Renal cortical epithelial cell (primary cell): ENCODE measurements around the gene CPSF4L. TPM values are rescaled to one million over a fixed set of nuclear protein-coding genes. Genes with fewer than 3 reads are reported as not detected.
"Not testable (repeated sequence)": the region's sequence is repeated elsewhere in the genome, so short reads cannot be mapped to it uniquely, and the experiment has no call there.

Source experiments
- DNase-seq: peaks from one replicate; pipeline ENCODE4 v3.0.0-alpha.2; 2011; ENCODE audit warnings: low read depth
- total RNA-seq: library from RNA; depleted of rRNA; stranded (reverse); fragments of >200 nt; gene quantifications from 2 replicates; pipeline ENCODE4 v1.2.3, GENCODE V29; 2014

The CPSF4L gene, protein sequence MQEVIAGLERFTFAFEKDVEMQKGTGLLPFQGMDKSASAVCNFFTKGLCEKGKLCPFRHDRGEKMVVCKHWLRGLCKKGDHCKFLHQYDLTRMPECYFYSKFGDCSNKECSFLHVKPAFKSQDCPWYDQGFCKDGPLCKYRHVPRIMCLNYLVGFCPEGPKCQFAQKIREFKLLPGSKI
- not detected in 2 replicates for total RNA-seq

DNA sequence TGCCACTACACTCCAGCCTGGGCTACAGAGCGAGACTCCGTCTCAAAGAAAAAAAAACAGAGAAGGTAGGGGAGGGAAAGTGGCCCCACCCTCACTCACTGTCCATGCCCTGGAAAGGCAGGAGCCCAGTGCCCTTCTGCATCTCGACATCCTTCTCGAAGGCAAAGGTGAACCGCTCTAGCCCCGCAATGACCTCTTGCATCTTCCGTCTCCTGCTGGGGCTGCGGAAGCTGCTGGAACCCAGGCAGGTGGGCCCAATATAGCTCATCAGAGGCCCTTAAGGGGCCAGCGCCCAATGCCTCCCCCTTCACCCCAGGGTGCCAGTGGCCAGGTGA lies at the start of gene CPSF4L:
Gene CPSF4L (minus strand): TSS at position 264 of the 335 bp plus-strand sequence. CDS start 62 bp downstream, at position 202.
- no peak for DNase-seq

DNA sequence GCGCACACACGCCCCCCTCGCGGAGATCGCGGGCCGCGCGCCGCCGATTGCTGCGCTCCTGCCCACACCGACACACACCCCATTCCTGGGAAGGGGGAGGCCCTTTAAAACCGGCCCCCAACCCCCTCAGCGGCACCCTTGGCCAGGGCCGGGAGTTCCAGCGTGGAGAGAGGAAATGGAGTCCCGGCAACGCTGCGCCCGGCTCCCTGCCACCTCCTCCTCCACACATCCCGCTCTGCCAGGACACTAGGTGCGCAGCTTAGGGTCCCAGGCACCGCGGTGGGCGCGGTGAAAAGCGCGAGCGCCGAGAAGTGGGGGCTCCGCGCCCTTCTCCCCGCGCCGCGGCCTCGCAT lies 49.7 kb upstream of the CPSF4L start:
- no peak for DNase-seq

DNA sequence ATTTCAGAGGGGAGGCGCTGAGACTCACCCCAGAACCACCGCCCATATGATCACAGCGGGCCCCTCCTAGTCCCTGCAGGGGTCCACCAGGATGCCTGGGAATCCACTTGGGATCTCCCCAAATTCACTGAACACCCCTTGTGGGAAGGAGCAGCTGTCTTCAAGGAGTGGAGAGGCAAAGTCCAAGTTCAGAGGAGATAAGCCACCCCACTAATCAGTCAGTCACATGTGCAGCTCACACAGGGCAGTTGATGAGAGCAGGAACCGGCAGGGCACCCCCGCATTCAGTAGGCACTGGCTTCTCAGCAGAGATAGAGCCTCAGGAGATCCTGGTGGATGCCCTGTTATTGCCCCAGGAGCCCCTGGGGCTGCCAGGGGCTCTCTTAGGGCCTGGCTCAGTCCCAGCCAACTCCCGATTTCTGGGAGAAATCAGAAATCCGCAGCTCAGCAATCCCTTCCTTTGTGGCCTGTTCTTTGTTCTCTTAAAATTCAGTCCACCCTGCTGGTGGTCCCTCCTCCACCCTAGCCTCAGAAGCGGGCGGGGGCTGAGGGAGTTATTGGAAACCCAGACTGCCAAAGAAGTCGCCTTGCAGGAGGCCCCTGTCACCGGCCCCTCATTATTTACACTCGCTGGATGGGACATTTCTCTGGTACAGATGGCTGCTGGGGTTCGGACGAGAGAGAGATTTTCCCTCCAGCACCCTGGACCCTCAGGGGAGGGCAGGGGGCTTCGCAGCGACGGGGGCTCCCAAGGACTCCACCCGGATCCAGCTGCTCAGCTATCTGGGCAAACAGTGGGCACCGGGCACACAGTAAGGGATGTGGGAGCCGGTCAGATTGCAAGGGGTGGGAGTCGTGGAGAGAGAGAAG lies 48.3 kb upstream of the CPSF4L start:
- no peak for DNase-seq

DNA sequence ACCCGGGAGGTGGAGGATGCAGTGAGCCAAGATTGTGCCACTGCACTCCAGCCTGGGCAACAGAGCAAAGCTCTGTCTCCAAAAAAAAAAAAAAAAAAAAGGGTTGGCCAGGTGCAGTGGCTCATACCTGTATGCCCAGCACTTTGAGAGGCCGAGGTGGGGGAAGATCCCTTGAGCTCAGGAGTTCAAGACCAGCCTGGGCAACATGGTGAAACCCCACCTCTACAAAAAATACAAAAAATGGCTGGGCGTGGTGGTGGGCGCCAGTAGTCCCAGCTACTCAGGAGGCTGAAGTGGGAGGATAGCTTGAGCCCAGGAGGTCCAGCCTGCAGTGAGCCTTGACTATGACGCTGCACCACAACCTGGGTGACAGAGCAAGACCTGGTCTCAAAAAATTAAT lies 47.3 kb upstream of the CPSF4L start:
- not testable (repeated sequence) for DNase-seq

DNA sequence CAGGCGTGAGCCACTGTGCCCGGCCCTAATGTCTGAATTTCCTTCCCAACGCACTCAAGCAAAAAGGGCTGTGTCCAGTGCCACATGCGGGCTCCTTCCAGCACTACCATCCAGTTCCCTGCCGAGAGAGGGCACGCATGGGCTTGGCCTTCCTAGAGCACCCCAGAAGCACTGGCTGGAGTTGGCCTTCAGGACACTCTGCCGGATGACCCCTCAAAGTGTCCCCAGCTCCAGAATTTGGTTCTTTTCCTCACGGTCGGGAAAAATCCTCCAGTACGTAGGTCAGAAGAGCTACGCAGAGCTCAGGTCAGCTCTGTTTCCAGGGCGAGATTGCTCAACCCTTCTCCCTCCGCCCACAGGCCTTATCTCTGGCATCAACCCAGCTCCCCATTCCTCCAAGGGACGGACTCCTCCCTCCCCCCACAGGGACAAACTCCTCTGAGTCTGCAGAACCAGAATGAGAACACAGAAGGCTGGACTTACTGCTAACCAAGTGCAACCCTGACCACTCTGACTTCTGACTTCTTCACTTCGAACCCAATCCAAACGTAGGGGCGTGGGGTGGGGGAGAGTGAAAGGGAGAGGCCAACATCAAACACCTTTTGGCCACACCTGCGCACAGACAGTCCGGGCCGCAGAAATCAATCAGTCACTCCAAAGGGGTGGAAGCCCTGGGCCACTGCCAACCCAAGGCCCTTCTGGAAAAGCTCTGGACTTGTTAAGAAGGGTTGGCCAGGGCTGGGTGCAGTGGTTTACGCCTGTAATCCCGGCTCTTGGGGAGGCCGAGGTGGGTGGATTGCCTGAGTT lies 46.5 kb upstream of the CPSF4L start:
- DNase-seq, result peak; percentile 90

DNA sequence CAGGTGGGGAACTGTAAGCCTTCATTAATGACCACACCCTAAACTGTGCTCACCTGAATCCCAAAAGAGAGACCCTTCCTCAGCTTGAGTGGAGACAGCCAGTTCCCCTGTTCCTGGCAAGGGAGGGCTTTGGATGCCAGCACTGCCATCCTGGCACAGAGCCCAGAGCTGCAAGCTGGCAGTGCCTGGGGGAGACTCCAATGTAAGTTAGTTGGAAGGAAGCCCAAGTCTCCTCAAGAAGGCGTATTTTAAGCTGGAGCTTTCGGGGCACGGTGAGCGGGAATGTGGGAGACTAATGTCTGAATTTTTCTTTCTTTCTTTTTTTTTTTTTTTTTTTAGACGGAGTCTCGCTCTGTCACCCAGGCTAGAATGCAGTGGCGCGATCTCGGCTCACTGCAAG lies 45.5 kb upstream of the CPSF4L start:
- peak; percentile 61 for DNase-seq

DNA sequence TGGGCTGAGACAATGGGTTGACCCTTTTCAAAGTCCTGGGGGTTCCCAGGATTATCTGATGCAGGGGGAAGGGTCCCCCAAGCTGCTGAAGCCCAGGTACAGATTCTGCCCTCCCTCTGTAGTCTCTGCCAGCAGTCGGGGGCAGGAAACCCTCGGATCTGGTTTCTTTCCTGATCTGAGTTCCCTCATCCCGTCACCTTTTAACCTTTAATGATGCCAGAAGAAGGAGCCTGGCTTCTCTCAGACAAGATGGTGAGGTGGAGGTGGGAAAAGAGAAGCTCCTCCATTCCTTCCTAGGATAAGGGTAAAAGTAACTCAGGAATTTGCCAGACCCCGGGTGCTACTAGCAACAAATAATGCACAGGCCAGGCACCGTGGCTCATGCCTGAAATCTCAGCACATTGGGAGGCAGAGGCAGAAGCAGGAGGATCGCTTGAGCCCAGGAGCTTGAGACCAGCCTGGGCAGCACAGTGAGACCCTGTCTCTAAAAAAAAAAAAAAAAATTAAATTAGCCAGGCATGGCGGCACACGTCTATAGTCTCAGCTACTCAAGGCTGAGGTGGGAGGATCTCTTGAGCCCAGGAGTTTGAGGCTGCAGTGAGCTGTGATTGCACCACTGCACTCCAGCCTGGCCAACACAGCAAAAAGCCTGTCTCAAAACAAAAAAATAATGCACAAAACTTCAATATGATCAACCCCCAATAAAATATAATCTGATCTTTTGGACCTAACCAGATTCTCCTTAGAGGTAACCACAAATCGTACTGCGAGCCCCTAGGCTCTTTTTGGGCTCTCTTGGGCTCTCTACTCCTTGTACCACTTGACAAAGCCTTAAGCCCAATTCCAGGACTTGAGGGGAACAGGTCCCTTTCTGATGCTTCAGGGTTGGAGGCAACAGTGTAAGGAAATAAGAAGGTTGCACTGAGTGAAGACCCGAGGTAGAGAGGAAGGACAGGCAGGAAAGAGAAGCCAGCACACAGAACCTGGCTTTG lies 44.5 kb upstream of the CPSF4L start:
- no peak for DNase-seq

DNA sequence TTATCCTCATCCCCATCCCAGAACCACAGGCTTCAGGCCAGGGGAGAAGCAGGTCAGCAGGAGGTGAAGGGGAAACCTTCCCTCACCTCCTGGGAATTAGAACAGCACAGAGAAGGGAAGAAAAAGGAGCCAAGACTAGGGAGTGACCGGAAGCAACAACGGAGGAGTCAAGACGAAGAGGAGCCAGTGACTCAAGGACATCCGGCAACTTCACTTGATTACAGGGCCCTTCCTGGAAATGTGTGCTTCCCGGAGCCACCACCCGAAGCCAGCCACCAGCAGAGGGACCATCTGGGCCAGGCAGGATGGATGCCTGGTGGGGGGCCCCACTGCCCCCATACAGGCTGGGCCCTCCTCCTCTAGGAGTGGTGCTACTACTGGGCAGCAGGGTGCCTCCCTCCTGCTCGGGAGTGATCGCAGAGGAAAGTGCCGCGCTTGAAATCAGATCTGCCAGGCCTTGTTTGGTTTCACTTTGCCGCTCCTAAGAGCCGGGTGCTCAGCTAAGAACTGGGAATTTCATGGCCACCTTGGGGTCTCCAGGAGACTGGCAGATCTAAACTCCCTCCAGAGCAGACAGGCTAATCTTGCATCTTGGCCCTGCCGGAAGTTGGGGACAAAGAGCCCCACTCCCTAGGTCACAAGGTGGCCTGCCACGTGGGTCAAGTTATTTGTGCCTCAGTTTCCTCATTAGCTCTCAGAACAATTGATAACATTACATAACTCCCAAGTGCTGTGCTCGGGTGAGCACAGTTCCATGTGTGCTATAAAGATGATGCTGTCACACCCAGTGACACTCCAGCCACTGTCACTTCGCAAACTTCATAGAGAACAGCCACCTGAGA lies 43.5 kb upstream of the CPSF4L start:
- DNase-seq, result peak; percentile 58

DNA sequence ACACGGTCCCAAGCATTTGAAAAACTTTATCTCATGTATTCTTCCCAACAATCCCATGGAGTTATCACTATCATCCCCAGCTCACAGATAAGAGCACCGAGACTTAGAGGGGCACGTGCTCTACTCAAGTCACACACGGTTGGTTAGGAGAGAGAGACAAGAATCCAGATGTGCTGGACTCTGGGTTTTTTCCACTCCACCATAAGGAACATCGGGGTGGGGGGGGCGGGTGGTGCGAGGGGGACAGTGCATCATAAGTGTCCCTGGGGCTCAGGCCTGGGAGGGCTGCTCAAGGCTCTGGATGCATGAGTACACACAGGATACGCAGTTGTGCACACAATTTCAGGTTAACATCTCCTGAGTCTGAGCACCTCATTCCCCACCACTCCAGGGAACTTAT lies 42.8 kb upstream of the CPSF4L start:
- no peak for DNase-seq

DNA sequence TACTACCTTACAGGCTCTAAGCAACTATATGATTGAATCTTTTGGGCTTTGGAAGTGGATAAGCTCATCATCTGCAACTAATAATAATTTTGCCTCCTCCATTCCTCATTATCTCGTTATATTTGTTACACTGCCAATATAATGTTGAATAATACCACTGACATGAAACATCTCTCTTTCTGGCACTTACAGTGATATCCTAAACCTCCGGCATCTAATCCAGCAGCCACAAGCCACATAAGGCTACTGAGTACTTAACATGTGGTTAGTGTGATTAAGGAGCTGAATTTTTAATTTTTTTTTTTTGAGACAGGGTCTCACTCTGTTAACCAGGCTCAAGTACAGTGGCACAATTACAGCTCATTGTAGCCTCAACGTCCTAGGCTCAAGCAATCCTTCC lies 40.5 kb upstream of the CPSF4L start:
- no peak for DNase-seq

DNA sequence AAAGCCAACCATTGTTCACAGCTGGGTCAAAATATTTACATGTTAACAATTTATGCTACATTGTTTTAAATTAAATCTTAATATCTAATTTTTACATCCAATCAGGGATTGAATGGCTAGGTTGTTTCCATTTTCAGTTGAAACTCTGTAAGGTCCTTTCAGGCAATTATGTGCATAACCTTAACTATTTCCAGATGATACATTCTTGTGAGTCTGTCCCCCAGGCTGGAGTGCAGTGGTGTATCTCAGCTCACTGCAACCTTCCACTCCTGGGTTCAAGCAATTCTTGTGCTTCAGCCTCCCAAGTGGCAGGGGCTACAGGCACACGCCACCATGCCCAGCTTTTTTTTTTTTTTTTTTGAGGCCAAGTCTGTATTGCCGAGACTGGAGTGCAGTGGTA lies 39.7 kb upstream of the CPSF4L start:
- no peak for DNase-seq

DNA sequence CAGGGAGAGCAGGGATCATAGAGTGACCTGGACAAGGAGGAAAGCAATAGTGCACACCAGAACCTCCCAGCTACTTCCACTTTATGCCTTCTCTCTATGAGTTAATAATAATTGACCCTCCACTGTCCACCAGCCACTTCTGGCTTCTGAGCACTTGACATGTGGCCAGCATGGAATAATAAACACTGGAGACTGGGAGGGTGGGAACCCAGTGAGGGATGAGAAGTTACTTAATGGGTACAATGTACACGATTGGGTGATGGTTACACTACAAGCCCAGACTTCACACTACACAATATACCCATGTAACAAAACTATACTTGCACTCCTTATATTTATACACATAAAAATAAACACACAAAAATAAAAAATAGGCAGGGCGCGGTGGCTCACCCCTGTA lies 38.7 kb upstream of the CPSF4L start:
- DNase-seq, result no peak

DNA sequence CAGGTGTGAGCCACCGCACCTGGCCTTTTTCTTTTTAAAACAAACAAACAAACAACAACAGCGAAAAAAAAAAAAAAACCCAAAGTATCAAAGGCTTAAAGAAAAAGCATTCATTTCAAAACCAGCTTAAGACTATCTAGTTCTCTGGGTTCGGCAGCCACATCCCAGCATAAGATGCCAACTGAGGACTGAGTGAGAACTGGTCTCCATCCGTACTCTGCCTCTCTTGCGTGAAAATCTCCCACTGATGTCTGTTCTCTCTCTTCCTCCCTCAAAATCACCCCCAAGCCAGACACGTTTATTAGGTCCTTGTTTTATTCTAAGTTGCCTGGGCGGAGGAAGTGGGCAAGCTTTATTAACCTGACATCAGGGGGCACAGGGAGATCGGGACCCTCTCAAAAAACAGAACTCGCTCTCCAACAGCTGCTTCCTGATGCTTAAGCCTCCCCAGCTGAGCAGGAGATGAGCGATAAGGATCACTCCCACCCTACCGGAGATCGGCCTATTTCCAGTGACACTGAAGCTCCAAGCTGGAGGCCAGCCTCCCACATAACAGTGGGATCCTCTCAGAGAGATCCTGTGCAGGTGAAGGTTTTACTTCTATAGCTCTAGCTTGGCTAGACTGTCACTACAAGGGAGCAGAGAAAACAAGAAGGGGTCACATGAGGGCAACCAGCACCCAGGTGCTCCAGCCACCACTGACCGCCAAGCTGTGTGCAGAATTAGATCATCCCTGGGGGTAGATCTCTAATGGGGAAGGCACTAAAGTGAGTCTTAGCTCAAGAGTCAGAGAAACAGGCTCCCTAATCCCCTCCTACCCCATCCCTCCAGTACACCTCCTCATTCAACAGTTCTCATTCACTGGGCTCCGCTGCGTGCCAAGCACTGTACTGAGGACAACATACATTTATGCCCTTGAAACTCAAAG lies 36.5 kb upstream of the CPSF4L start:
- no peak for DNase-seq

DNA sequence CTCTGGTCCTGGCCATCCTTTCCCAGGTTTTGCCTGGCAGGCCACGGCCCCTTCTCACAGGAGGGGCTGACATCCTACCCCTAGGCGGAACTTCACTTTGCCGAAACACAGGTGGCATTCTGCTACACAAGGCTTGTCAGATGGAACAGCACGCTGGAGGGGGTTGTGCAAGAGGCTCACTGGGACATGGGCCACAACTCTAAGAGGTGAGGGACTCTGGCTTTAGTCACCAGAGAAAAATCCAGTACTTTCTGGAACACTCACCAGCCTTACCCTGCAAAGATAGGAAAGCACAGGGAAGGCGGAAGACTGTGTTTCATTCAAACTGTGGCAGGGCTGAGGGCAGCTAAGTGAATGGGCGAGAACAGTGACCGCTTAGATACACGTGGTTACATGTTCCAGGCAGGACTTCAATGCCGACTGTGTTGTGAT lies 31.8 kb upstream of the CPSF4L start:
- DNase-seq, result peak; percentile 98

DNA sequence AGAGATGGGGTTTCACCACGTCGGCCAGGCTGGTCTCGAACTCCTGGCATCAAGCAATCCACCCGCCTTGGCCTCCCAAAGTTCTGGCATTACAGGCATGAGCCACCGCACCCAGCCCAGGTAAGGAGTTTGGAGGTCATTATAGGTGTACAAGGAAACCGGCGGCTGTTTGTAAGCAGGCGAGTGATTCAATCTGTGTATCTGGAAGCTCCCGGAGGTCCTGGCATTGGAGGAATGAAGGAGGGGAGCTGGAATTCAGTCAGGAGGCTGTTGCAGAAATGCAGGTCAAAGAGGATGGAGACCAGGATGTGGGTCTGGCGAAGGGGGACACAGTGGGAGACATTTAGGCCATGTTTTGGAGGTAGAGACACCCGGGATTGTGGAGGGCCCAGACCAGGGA lies 31.4 kb upstream of the CPSF4L start:
- DNase-seq, result no peak

DNA sequence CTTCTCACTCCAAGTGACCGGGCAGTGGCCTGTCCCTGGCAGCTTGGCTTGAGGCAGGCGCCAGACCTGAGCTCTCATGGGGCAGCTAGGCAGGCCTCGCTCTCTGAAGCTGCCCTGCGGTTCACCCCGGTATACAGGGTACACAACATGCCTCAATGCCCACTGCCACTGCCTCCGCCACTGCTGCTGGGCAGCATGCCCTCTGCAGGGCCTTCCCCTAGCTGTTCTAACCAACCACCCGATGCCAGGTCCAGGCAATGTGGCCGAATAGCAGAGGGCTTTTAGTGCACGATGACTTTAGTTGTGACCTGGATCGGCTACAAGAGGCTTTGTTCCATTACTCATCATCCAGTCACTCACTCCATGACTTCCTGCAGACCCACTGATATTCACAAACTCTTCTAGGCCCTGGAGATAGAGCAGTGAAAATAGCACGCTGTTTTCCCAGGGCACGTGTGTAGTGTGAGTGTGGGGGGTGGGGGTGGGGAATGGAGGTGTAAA lies 30.4 kb upstream of the CPSF4L start:
- DNase-seq, result peak; percentile 98

DNA sequence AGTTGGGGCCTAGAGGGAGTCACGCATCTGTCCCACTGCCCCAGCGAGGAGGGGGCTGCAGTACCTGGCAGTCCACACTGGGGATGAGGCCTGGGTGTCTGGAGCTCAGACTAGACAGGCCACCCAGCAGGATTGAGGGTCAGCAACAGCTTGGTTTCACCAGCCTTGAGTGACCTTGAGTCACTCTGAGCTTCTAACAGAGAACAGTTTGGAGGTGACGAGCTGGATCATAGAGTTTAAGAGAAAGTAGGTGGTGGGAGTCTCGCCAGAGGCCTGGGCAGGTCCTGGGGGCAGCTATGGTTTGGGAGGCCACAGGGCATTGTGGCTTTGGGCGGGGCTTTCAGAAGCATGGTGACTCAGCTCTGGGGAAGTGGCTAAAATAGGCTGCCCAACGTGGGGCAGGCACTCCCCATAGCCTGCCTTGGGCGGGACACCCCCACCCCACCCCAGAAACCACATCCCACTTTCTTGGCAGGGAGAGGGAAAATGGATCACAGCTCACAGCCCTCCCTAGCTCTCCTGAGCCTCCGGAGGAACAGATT lies 29.7 kb upstream of the CPSF4L start:
- peak; percentile 88 for DNase-seq

DNA sequence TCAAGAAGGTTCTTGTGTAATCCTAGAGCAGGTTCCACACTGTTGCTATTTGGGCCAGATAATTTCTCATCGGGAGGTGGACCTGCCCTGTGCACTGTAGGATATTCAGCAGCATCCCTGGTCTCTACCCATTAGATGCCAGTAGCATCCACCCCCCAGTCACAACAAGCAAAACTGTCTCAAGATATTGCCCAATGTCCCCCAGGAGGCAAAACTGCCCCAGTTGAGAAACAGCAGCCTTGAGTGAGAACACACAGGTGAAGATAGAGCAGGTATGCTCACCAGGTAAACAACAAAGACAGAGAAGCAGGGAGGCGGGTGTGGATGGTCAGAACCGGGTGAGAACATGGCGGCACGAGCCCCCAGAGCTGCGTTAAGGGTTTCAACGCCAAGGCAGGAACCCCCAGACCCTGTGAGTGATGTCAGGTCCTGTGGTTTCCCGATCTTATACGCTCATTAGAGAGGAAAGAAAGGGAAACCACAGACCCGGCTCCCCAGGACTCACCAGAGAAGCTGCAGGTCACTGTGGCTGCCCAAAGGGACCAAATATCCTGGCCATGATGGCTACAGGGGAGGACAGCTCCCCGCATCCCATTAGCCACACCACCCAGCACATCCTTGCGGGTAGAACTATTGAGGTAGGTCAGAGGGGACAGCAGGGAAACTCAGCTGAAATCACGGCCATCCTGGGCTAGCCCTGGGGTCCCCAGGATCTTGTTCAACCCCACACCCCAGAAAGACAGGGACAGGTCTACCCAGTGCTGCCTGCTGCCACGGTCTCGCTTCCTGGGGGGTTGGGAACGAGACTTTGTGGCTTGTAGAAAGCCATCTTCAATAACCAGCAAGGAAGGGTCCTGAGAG lies 28.9 kb upstream of the CPSF4L start:
- DNase-seq, result no peak
